Activated CD4-positive, alpha-beta T cell treated with anti-CD3 and anti-CD28 coated beads for 48 hours (primary cell): ENCODE measurements around the gene MRGPRD.

Experiments
- DNase-seq: peaks from one replicate; pipeline ENCODE4 v3.0.0-alpha.2; 2020

The MRGPRD gene

GRCh38 chr11:68941324-68942094, 39.3 kb downstream of the MRGPRD start:
- DNase-seq, result no peak

GRCh38 chr11:68940651-68941323, 40.0 kb downstream of the MRGPRD start:
- no peak for DNase-seq

DNA sequence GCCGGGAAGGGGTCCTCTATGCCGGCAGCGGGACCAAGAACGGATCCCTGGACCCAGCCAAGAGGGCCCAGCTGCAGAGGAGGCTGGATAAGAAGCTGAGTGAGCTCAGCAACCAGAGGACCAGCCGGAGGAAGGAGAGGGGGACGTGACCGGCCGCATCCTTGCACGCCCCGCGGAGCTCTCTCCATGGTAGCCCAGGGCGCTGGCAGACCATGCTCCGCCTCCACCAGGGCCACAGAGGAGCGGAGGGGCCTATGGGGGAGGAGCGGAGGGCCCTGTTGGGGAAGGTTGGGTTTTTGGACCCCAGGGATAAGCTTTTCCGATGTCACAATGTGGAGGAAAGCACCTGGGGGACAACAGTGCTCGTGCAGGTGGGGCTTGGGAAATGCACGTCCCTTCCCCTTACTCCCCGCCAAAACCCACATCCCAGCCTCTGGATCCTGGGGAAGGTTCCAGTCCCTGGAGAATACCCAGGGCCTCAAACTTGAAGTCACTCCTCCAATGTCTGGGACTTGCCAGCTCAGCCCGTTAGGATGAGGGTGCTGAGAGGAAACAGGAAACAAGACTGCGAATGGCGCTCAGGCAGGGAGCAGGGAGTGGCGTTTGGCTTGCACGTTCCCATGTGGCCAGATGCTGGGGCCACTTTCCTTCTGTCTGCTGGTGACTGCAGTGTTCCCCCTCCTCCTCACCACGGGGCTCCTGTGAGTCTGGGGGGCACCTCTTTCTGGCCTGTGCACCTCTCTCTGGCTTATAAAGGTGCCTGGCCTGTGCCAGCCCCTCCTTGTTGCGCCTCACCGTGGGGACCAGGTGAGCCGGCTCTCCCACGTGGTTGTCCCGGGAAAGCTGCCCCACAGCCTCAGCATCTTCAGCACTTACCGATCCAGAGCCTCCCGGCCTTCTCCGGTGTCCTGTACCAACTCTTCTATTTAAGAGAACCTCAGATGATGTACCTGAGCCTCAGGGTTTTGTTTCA, 40.9 kb downstream of the MRGPRD start:
- DNase-seq, result no peak

GRCh38 chr11:68938816-68939582, 41.8 kb downstream of the MRGPRD start:
- DNase-seq, result no peak

GRCh38 chr11:68938088-68938487, 42.7 kb downstream of the MRGPRD start:
- no peak for DNase-seq

- no peak for DNase-seq
These were observed 43.8 kb downstream of the MRGPRD start for GRCh38 chr11:68936676-68937620.

- no peak for DNase-seq
These were observed 44.5 kb downstream of the MRGPRD start for GRCh38 chr11:68936358-68936636.

GRCh38 chr11:68935516-68936357, 45.0 kb downstream of the MRGPRD start:
- DNase-seq, result no peak

DNA sequence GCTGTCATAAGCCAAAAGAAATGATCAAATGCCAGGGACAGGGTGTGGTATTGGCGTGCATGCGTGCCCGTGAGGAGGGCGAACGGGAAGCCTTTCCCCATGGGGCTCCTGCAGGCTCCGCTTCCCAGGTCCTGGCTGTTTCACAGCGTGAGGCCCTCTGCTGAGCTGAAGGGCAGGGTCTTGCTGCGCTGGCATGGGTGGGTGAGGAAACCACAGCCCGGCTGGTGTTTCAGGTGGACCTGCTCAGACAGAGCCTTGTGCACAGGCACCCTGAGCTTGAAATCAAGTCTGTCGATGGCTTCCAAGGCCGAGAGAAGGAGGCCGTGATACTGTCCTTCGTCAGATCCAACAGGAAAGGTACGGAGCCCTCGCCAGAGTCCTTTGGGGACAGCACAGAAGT, 45.7 kb downstream of the MRGPRD start:
- no peak for DNase-seq

- no peak for DNase-seq
These were observed 46.1 kb downstream of the MRGPRD start for GRCh38 chr11:68934666-68935065.

- DNase-seq, result no peak
These were observed 46.5 kb downstream of the MRGPRD start for GRCh38 chr11:68934321-68934645.

DNA sequence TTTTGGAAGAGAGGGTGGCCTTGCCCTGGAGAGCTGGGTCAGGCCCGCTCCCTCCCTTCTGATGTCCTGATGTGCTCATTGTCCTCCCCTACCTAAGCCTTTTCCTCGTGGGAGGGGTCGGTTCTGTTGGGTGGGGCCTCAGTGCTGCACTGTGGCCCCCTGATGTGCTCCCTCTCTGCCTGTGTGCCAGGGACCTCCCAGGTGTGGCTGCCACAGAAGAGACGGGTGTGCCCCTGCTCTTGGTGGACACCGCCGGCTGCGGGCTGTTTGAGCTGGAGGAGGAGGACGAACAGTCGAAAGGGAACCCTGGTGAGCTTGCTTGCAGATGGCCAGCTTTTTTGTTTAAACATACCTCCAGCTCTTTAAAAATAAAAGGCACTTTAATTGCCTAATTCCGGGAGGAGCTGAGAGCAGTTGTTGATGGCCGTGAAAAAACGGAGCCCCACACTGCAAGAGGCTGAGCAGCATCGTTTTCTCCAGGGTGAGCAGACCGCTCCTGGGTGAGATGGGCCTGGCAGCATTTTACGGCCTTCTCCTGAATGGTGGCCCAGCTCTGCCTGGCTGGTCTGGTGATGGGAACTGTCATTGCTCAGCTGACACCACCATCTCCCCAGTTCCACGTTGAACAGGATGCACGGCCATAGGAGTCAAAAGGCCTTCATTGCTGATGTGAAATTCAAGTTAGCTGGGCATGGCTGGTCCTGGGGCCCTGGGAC, 47.0 kb downstream of the MRGPRD start:
- DNase-seq, result no peak

DNA sequence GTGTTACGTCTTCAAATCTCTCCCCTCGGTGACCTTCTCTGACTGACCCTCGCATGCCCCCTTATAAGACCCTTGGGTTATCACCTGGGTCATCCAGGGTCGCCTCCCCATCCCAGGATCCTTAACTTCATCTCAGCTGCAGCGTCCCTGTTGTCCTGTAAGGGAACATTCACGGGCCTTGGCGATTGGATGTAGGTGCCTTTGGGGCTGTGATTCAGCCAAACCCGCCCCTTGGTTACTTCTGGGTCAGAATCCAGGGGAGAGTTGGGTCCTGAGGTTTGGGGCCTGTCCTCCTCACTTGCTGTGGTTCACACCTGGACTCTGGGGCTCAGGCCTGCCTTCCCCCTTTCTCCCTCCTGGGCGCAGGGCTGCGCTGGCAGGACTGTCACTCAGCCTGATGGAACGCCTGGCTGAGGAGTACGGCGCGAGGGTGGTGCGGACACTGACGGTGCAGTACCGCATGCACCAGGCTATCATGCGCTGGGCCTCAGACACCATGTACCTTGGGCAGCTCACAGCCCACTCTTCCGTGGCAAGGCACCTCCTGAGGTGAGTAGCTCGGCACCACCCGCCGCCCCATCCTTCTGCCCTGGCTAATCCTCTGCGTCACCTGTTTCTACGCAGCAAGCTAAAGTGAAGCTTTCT, 47.7 kb downstream of the MRGPRD start:
- DNase-seq, result no peak

DNA sequence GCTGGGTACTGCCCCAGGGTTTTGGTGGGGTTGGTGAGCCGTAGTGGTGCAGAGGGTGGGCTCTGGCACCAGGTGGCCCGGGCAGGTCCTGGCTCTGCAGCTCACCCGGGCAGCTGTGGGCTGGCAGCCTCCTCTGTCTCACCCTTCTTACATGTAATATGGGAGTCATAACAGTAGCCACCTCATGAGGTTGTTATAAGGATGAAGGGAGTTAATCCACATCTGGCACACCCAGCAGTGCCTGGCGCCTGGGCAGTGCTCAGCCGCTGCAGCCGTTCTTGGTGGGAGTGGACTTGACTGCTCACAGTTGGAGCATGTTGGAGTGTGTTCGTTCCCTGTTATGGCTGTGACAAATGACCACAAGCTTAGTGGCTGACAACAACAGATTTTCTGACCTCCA, 48.4 kb downstream of the MRGPRD start:
- no peak for DNase-seq

- DNase-seq, result no peak
These were observed 48.9 kb downstream of the MRGPRD start for GRCh38 chr11:68931911-68932310.

DNA sequence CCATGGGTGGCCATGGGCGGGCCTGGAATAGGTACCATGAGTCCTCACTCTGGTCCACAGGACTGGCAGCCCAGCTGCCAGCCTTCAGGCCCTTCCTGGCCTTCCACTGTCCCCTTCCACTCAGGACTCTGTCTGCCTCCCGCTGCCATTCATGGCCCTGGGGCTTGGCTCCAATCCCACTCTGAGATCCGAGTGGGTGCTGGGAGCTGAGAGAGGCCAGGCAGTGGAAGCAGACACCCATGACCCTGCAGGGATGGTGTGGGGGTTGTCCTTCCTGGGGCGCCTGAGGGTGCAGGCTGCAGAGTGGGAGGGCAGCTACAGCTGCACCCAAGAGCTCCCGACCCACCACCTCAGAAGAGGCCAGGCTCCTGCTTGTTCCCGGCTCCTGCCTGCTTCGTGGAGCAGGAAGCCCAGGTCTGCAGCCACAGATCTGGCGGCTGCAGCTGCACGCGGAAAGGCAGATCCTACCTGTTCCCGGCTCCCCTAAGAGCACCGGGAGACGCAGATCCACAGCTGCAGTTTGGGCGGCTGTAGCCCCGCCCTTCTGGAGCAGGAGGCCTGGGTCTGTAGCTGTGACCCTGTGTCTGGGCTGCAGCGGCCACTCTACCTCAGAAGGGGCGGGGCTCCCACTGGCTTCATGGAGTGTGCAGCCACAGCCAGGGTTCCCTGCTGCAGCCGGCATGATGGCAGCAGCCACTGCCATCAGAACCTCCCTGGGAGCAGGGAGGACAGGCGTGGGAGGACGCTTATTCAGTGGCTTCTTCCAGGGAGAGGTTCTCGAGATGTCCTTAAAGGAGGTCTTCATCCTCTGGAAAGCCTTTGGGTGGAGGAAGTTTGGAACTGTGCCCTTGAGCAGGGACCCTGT, 49.6 kb downstream of the MRGPRD start:
- DNase-seq, result no peak
